Left lung (tissue), 10 donors: ENCODE data around the gene MYPOP. TPM values are rescaled to one million over a fixed set of nuclear protein-coding genes. Genes with fewer than 3 reads are reported as not detected.

ENCODE experiments used
- ATAC-seq: fragments of 200-7000 bp; cut with Tn5 transposase; one replicate; pipeline ENCODE4 v1.9.1; 2020; ENCODE audit warnings: moderate library complexity
- DNase-seq, 4 donors: peaks; one replicate each; pipeline ENCODE4 v3.0.0-alpha.2; 2013 to 2020
- H3K27ac ChIP-seq, 2 donors: fragments of 200-600 bp; sonication (generic) in 1 of 2; one replicate each; pipeline versions ENCODE4 v1.5.0 to v1.8.0; 2020 to 2021
- H3K27me3 ChIP-seq, 2 donors: fragments of 200-600 bp; sonication (generic) in 1 of 2; one replicate each; pipeline versions ENCODE4 v1.5.0 to v1.8.0; 2020 to 2021
- H3K36me3 ChIP-seq, 2 donors: fragments of 200-600 bp; sonication (generic) in 1 of 2; one replicate each; pipeline versions ENCODE4 v1.5.0 to v1.8.0; 2020 to 2021
- H3K4me1 ChIP-seq, 2 donors: fragments of 200-600 bp; one replicate each; pipeline ENCODE4 v1.8.0; 2021
- H3K4me3 ChIP-seq, 2 donors: fragments of 200-600 bp; sonication (generic) in 1 of 2; one replicate each; pipeline versions ENCODE4 v1.5.0 to v1.8.0; 2020 to 2021; ENCODE audit warnings: mild to moderate bottlenecking in 1 of 2
- H3K9me3 ChIP-seq, 2 donors: fragments of 200-600 bp; sonication (generic) in 1 of 2; one replicate each; pipeline versions ENCODE4 v1.5.0 to v1.8.0; 2020 to 2021
- CTCF ChIP-seq, 2 donors: fragments of 200-600 bp; sonication (generic) in 1 of 2; IDR thresholded peaks; one replicate each; pipeline versions ENCODE4 v1.5.0 to v1.8.0; 2021; ENCODE audit warnings: antibody characterized with exemption in 2 of 2
- intact Hi-C, 2 donors: fragments of 100-400 bp; cut with DNase I; formaldehyde crosslinking; loops; one replicate each; pipeline versions ENCODE4 v1.11.2 to v1.14.2; 2022
- polyA plus RNA-seq, 6 donors: library from polyadenylated mRNA; unstranded; fragments of 120-200 nt; gene quantifications; one replicate each; pipeline ENCODE4 v1.2.1, GENCODE V29; 2013; ENCODE audit not compliant: insufficient read length in 6 of 6
- total RNA-seq, 2 donors: library from RNA; stranded (reverse); fragmentation: NEBNext Ultra II Directional; extraction: Animal tissue kit (Norgen Biotek cat#: 25700); gene quantifications; one replicate each; pipeline ENCODE4 v1.2.1, GENCODE V29; 2021
- donor health status: DM: no; HTN: yes; CAD: no.
- donor health status: DM: no; HTN: no; CAD: no.

MYPOP gene
- total and polyA plus RNA-seq, 8 donors: 3.6 to 8.7 (median 5.3) TPM

- ATAC-seq (no peak), DNase-seq (no peak)
- Histone ChIP-seq H3K36me3 (no peaks in the 10 kb centered on the region), H3K27ac (no peak overlapping the region), H3K9me3 (no peaks in the 10 kb centered on the region), H3K27me3 (peaks cover 0 to 44% of the 10 kb centered on the region in 2 donors), H3K4me3 (no peak overlapping the region), H3K4me1 (peaks cover 2 to 8% of the 10 kb centered on the region in 2 donors)
- intact Hi-C loops: no loop called here
- no peak for TF ChIP-seq CTCF (IDR thresholded peaks at IDR 0.05)
Measured at GRCh38 chr19:45931055-45931454, 28.6 kb upstream of the MYPOP start.

- ATAC-seq: no peak
- no peak for TF ChIP-seq CTCF (IDR thresholded peaks at IDR 0.05)
- Histone ChIP-seq H3K4me1 (peaks cover 2 to 8% of the 10 kb centered on the region in 2 donors), H3K9me3 (no peaks in the 10 kb centered on the region), H3K4me3 (no peak overlapping the region), H3K36me3 (no peaks in the 10 kb centered on the region), H3K27me3 (peaks cover 0 to 26% of the 10 kb centered on the region in 2 donors), H3K27ac (no peak overlapping the region)
- intact Hi-C loops: no loop called here
- DNase-seq: no peak
Measured at GRCh38 chr19:45929247-45929646, 26.8 kb upstream of the MYPOP start.

- Histone ChIP-seq H3K4me1 (peaks cover 2 to 8% of the 10 kb centered on the region in 2 donors), H3K9me3 (no peaks in the 10 kb centered on the region), H3K4me3 (no peak overlapping the region), H3K36me3 (no peaks in the 10 kb centered on the region), H3K27ac (no peak overlapping the region), H3K27me3 (peaks cover 0 to 16% of the 10 kb centered on the region in 2 donors)
- TF ChIP-seq CTCF (IDR thresholded peaks at IDR 0.05): no peak
- ATAC-seq: peak; percentile 96
- DNase-seq: peak; percentile 82 to 91 (median 90)
- intact Hi-C loops: no loop called here
Measured at GRCh38 chr19:45927565-45928261, 25.3 kb upstream of the MYPOP start.

GRCh38 chr19:45924891-45925447 is 22.6 kb upstream of the MYPOP start:
- TF ChIP-seq CTCF (IDR thresholded peaks at IDR 0.05): no peak
- Histone ChIP-seq H3K36me3 (no peaks in the 10 kb centered on the region), H3K9me3 (no peaks in the 10 kb centered on the region), H3K4me1 (peaks cover 2 to 8% of the 10 kb centered on the region in 2 donors), H3K4me3 (no peak overlapping the region), H3K27me3 (peaks cover 0 to 9% of the 10 kb centered on the region in 2 donors), H3K27ac (no peak overlapping the region)
- DNase-seq (no peak), ATAC-seq (no peak)
- intact Hi-C loops: no loop called here

- intact Hi-C loops: no loop called here
- no peaks in the 10 kb centered on the region for H3K4me1 ChIP-seq
- H3K36me3 ChIP-seq: no peaks in the 10 kb centered on the region
- H3K27ac ChIP-seq: no peak overlapping the region
- no peak for ATAC-seq
- DNase-seq: no peak
- H3K9me3 ChIP-seq: no peaks in the 10 kb centered on the region
- H3K4me3 ChIP-seq: no peak overlapping the region
- no peak for TF ChIP-seq CTCF (IDR thresholded peaks at IDR 0.05)
- peaks cover 0 to 27% of the 10 kb centered on the region in 2 donors for H3K27me3 ChIP-seq
Measured at GRCh38 chr19:45922281-45922680, 19.9 kb upstream of the MYPOP start.
